GM13976 (cell line): ENCODE measurements around the gene SLC41A2.

Experiments
- DNase-seq: peaks from one replicate; pipeline ENCODE4 v3.0.0; 2012; ENCODE audit warnings: low spot score
- in situ Hi-C: fragments of 300-500 bp; cut with MboI; formaldehyde crosslinking; loops from one replicate; pipeline ENCODE4 v1.12.0; 2022; ENCODE audit warnings: low sequenced_read_pairs, mixed read lengths, inconsistent platforms; ENCODE audit not compliant: unreplicated experiment
- TF ChIP-seq, protein P1 (sequence below): IDR thresholded peaks from 2 replicates; pipeline ENCODE4 v1.5.1; 2012; ENCODE audit warnings: borderline replicate concordance, mild to moderate bottlenecking; ENCODE audit not compliant: insufficient read depth; ENCODE audit errors: extremely low read depth, missing control alignments, control extremely low read depth

The SLC41A2 gene

DNA sequence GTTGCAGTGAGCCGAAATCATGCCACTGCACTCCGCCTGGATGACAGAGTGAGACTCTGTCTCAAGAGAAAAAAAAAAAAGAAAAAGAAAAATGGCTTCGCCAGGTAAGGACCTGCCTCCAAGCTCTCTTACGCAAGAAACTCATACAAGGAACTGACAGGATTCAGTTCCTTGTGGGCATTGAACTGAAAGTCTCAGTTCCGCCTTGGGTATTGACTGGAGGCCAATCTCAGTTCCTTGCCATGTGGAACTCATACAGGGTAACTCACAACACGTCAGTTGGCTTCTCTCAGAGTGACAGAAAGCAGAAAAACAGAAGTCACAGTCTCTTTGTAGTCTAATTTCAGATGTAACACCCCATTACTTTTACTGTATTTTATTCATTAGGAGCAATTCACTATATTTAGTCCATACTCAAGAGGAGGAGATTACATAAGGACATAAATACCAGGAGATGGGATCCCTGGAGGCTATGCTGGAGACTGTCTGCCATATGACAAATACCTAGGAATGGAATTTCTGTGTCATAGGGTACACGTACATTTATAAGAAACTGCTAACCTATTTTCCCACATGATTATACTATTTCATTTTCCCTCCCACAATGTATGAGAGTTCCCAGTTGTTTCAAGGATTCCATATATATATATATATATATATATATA, 16.7 kb upstream of the SLC41A2 start:
- in situ Hi-C loops: no loop called here
- TF ChIP-seq, protein P1, sequence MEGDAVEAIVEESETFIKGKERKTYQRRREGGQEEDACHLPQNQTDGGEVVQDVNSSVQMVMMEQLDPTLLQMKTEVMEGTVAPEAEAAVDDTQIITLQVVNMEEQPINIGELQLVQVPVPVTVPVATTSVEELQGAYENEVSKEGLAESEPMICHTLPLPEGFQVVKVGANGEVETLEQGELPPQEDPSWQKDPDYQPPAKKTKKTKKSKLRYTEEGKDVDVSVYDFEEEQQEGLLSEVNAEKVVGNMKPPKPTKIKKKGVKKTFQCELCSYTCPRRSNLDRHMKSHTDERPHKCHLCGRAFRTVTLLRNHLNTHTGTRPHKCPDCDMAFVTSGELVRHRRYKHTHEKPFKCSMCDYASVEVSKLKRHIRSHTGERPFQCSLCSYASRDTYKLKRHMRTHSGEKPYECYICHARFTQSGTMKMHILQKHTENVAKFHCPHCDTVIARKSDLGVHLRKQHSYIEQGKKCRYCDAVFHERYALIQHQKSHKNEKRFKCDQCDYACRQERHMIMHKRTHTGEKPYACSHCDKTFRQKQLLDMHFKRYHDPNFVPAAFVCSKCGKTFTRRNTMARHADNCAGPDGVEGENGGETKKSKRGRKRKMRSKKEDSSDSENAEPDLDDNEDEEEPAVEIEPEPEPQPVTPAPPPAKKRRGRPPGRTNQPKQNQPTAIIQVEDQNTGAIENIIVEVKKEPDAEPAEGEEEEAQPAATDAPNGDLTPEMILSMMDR: no peak

DNA sequence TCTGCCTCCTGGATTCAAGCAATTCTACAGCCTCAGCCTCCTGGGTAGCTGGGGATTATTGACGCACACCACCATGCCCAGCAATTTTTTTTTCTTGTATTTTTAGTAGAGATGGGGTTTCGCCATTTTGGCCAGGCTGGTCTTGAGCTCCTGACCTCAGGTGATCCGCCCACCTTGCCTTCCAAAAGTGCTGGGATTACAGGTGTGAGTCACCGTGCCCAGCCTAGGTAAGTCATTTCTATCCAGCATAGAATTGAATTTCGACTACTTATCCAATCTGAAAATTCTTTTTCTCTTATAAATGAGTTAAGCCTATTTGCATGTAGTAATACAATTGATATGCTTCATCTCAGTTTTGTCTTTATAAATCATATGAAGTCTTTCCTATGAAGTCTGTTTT, 15.2 kb upstream of the SLC41A2 start:
- in situ Hi-C loops: no loop called here
- DNase-seq: no peak
- TF ChIP-seq, protein P1: no peak

More for the DNA sequence above, 16.7 kb upstream of the SLC41A2 start:
- peak; percentile 53 for DNase-seq

DNA sequence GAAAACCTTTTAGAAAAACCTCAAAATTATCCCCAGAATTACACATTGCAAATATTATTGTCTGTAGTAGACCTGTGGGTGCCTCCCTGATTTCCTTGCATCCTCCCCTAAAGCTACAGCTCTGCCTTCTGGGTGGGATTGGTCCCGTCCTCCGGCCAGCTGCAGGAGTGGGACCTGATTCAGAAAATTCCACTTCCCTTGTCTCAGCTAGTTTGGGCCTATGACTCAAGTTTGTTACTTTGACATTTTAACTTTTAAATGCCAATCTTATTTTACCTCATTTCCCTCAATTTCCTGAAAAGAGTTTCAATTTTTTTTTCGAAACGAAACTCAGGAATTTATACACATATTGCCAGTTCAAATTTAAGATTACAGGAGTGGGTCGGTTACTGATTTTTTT, 13.2 kb upstream of the SLC41A2 start:
- TF ChIP-seq, protein P1: no peak
- in situ Hi-C loops: no loop called here
- DNase-seq: no peak

DNA sequence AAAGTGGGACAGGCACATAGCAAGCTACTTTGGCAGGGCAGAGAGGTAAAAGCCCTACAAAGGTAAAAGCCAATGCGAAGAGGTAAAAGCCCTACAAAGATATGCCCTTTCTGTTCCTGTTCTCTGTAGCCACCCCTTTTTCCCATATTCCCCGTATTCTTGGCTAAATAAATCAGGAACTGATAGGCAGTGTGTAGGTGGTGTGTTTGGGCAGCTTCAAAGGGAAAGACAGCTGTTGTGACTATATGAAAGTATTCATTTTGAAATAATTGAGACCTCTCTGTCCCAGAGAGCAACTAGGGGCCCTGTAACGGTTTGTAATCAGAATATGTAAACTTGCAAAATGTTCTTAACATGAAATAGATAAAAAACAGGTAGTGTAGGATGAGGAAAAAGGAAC, 11.3 kb upstream of the SLC41A2 start:
- TF ChIP-seq, protein P1: no peak
- no peak for DNase-seq
- in situ Hi-C loops: no loop called here

- peak; percentile 40 for DNase-seq
- in situ Hi-C loops: no loop called here
- TF ChIP-seq, protein P1: no peak
Observed at GRCh38 chr12:104966677-104967076, 8.6 kb upstream of the SLC41A2 start.

GRCh38 chr12:104964856-104965205, 6.7 kb upstream of the SLC41A2 start:
- in situ Hi-C loops: no loop called here
- no peak for DNase-seq
- TF ChIP-seq, protein P1: no peak
